Dedifferentiated amniotic fluid mesenchymal stem cell (primary cell): ENCODE measurements around the gene TP63.

Experiments used
- DNase-seq: peaks from one replicate; pipeline ENCODE4 v3.0.0-alpha.2; 2016; ENCODE audit errors: extremely low spot score

The TP63 gene

GRCh38 chr3:189776149-189776824 lies 145.1 kb downstream of the TP63 start:
- DNase-seq, result no peak

GRCh38 chr3:189778340-189778950 lies 147.3 kb downstream of the TP63 start:
- no peak for DNase-seq

GRCh38 chr3:189779166-189779565 lies 148.0 kb downstream of the TP63 start:
- no peak for DNase-seq

- DNase-seq, result no peak
Observed at GRCh38 chr3:189780546-189781270, 149.5 kb downstream of the TP63 start.

- DNase-seq, result no peak
Observed at GRCh38 chr3:189781415-189781814, 150.2 kb downstream of the TP63 start.

- no peak for DNase-seq
Observed at GRCh38 chr3:189786479-189787064, 155.4 kb downstream of the TP63 start.

GRCh38 chr3:189787191-189787590 lies 156.0 kb downstream of the TP63 start:
- DNase-seq, result no peak

GRCh38 chr3:189787632-189788031 lies 156.4 kb downstream of the TP63 start:
- DNase-seq, result no peak

GRCh38 chr3:189789432-189789831 lies 158.2 kb downstream of the TP63 start:
- DNase-seq, result no peak

GRCh38 chr3:189790658-189791057 lies 159.5 kb downstream of the TP63 start:
- no peak for DNase-seq

GRCh38 chr3:189792046-189792929 lies 161.1 kb downstream of the TP63 start:
- DNase-seq, result no peak

GRCh38 chr3:189794518-189794917 lies 163.3 kb downstream of the TP63 start:
- DNase-seq, result no peak

- DNase-seq, result no peak
Observed at GRCh38 chr3:189797103-189797750, 166.0 kb downstream of the TP63 start.

GRCh38 chr3:189799366-189799765 lies 168.2 kb downstream of the TP63 start:
- no peak for DNase-seq

GRCh38 chr3:189800436-189800835 lies 169.2 kb downstream of the TP63 start:
- no peak for DNase-seq

- DNase-seq, result no peak
Observed at GRCh38 chr3:189803254-189803653, 172.1 kb downstream of the TP63 start.

GRCh38 chr3:189805375-189806067 lies 174.3 kb downstream of the TP63 start:
- no peak for DNase-seq

- no peak for DNase-seq
Observed at GRCh38 chr3:189806171-189806951, 175.2 kb downstream of the TP63 start.

- DNase-seq, result no peak
Observed at GRCh38 chr3:189808246-189809007, 177.2 kb downstream of the TP63 start.
